Liver (tissue), 9 donors: ENCODE data around the gene CCNI2. TPM values are rescaled to one million over a fixed set of nuclear protein-coding genes. Genes with fewer than 3 reads are reported as not detected.

ENCODE experiments used
- DNase-seq: peaks from one replicate; pipeline ENCODE4 v3.0.0-alpha.2; 2017; ENCODE audit warnings: low spot score
- H3K27ac ChIP-seq, 2 donors: one replicate each; pipeline ENCODE4 v1.7.0; 2013; ENCODE audit warnings: inconsistent platforms in 2 of 2, low read length in 2 of 2, control low read depth in 1 of 2, low read depth in 1 of 2, mild to moderate bottlenecking in 1 of 2
- H3K27me3 ChIP-seq, 4 donors: one replicate each; pipeline versions ENCODE4 v1.6.1 to v1.7.0; 2013; ENCODE audit warnings: low read length in 3 of 4, inconsistent platforms in 1 of 4, mild to moderate bottlenecking in 1 of 4, moderate library complexity in 1 of 4; ENCODE audit not compliant: control insufficient read depth in 4 of 4, insufficient read depth in 4 of 4
- H3K36me3 ChIP-seq, 4 donors: one replicate each; pipeline versions ENCODE4 v1.6.1 to v1.7.0; 2013; ENCODE audit warnings: low read length in 3 of 4, mild to moderate bottlenecking in 3 of 4, low read depth in 1 of 4, moderate library complexity in 1 of 4; ENCODE audit not compliant: control insufficient read depth in 4 of 4, insufficient read depth in 3 of 4
- H3K4me1 ChIP-seq, 4 donors: one replicate each; pipeline versions ENCODE4 v1.6.1 to v1.7.0; 2013; ENCODE audit warnings: low read length in 3 of 4, mild to moderate bottlenecking in 3 of 4, moderate library complexity in 1 of 4; ENCODE audit not compliant: control insufficient read depth in 4 of 4, insufficient read depth in 4 of 4
- H3K4me3 ChIP-seq, 3 donors: one replicate each; pipeline versions ENCODE4 v1.6.1 to v1.7.0; 2013; ENCODE audit warnings: low read length in 3 of 3, control low read depth in 1 of 3, low read depth in 1 of 3, mild to moderate bottlenecking in 1 of 3
- H3K9ac ChIP-seq, 2 donors: one replicate each; pipeline ENCODE4 v1.7.0; 2013; ENCODE audit warnings: low read length in 2 of 2, mild to moderate bottlenecking in 2 of 2, moderate library complexity in 2 of 2, control low read depth in 1 of 2, low read depth in 1 of 2
- H3K9me3 ChIP-seq, 4 donors: one replicate each; pipeline versions ENCODE4 v1.6.1 to v1.7.0; 2013; ENCODE audit warnings: low read length in 3 of 4; ENCODE audit not compliant: control insufficient read depth in 4 of 4
- ATF3 ChIP-seq: IDR thresholded peaks from 2 replicates; pipeline ENCODE4 v1.6.1; 2016; ENCODE audit warnings: antibody characterized with exemption
- EGR1 ChIP-seq, 2 donors: IDR thresholded peaks; 2 replicates each; pipeline ENCODE4 v1.6.1; 2016 to 2018; ENCODE audit warnings: antibody characterized with exemption in 2 of 2, low read depth in 2 of 2
- FOXA2 ChIP-seq: IDR thresholded peaks from 2 replicates; pipeline ENCODE4 v1.6.1; 2016; ENCODE audit warnings: antibody characterized with exemption
- HNF4G ChIP-seq: IDR thresholded peaks from 2 replicates; pipeline ENCODE4 v1.6.1; 2016; ENCODE audit warnings: antibody characterized with exemption
- MAX ChIP-seq: IDR thresholded peaks from 2 replicates; pipeline ENCODE4 v1.6.1; 2016; ENCODE audit warnings: antibody characterized with exemption
- NR2F2 ChIP-seq: IDR thresholded peaks from 2 replicates; pipeline ENCODE4 v1.6.1; 2016; ENCODE audit warnings: antibody characterized with exemption
- RAD21 ChIP-seq, 2 donors: IDR thresholded peaks; 2 replicates each; pipeline ENCODE4 v1.6.1; 2016; ENCODE audit warnings: antibody characterized with exemption in 2 of 2, mild to moderate bottlenecking in 2 of 2
- REST ChIP-seq: IDR thresholded peaks from 2 replicates; pipeline ENCODE4 v1.6.1; 2016; ENCODE audit warnings: antibody characterized with exemption, mild to moderate bottlenecking
- RXRA ChIP-seq, 2 donors: IDR thresholded peaks; 2 replicates each; pipeline ENCODE4 v1.6.1; 2017 to 2018; ENCODE audit warnings: antibody characterized with exemption in 2 of 2, mild to moderate bottlenecking in 1 of 2
- SP1 ChIP-seq: IDR thresholded peaks from 2 replicates; pipeline ENCODE4 v1.6.1; 2018; ENCODE audit warnings: antibody characterized with exemption, mild to moderate bottlenecking
- TAF1 ChIP-seq: conservative IDR thresholded peaks from 2 replicates; pipeline ENCODE4 v1.6.1; 2016; ENCODE audit warnings: antibody characterized with exemption, mild to moderate bottlenecking
- YY1 ChIP-seq: IDR thresholded peaks from 2 replicates; pipeline ENCODE4 v1.6.1; 2016; ENCODE audit warnings: antibody characterized with exemption, mild to moderate bottlenecking
- WGBS: extraction: QIAGEN DNeasy Blood & Tissue Kit; methylation state at CpG from one replicate; pipeline ENCODE4 v1.1.7; 2013; 5-methylcytosine and 5-hydroxymethylcytosine counted together
- polyA plus RNA-seq, 2 donors: library from polyadenylated mRNA; stranded (reverse) in 1 of 2; unstranded in 1 of 2; fragments of 200-250 nt in 1 of 2; fragments of >200 nt in 1 of 2; fragmentation: Nextera tagmentation in 1 of 2; extraction: Ambion mirVana in 1 of 2; gene quantifications; one replicate each; pipeline versions ENCODE4 v1.2.1 to v1.2.3, GENCODE V29; 2013 to 2015
- total RNA-seq, 2 donors: library from RNA; depleted of rRNA; stranded (reverse); fragments of >200 nt; gene quantifications; one replicate each; pipeline ENCODE4 v1.2.3, GENCODE V29; 2014
- donor health status: healthy.
- donor health status: healthy.
- donor health status: healthy.
- donor health status: healthy.
- donor health status: healthy.

Gene CCNI2
- total and polyA plus RNA-seq, 4 donors, result 0.02 to 0.57 (median 0.11) TPM

- H3K27me3 ChIP-seq, result no peaks in the 10 kb centered on the region
- peaks cover 2 to 11% (median 7%) of the 10 kb centered on the region in 4 donors for H3K4me1 ChIP-seq
- H3K9me3 ChIP-seq, result no peaks in the 10 kb centered on the region
- H3K27ac ChIP-seq, result no peak overlapping the region
- TF ChIP-seq SP1, result no peak
- no peak for TF ChIP-seq TAF1
- TF ChIP-seq HNF4G, result no peak
- TF ChIP-seq EGR1 (IDR thresholded peaks at IDR 0.05; ENCODE audit: low read depth in 2 of 2), result no peak
- TF ChIP-seq RAD21 (IDR thresholded peaks at IDR 0.05), result no peak
- no peak overlapping the region for H3K4me3 ChIP-seq
- no peak for DNase-seq
- H3K9ac ChIP-seq, result no peak overlapping the region
- no peaks in the 10 kb centered on the region for H3K36me3 ChIP-seq
- 73% methylated on average over 9 of the region's 9 CpGs for WGBS
Measured at GRCh38 chr5:132737982-132738681, 9.1 kb upstream of the CCNI2 start.

GRCh38 chr5:132739232-132739631 is 8.0 kb upstream of the CCNI2 start:
- no peak for DNase-seq
- no peaks in the 10 kb centered on the region for H3K9me3 ChIP-seq
- no peak overlapping the region for H3K9ac ChIP-seq
- no peak overlapping the region for H3K27ac ChIP-seq
- 63% methylated on average over 1 of the region's 1 CpG for WGBS
- no peak overlapping the region for H3K4me3 ChIP-seq
- H3K36me3 ChIP-seq, result no peaks in the 10 kb centered on the region
- peaks cover 2 to 11% (median 7%) of the 10 kb centered on the region in 4 donors for H3K4me1 ChIP-seq
- no peaks in the 10 kb centered on the region for H3K27me3 ChIP-seq
- no peak for TF ChIP-seq NR2F2

- no peak overlapping the region for H3K4me3 ChIP-seq
- no peaks in the 10 kb centered on the region for H3K36me3 ChIP-seq
- H3K9me3 ChIP-seq, result no peaks in the 10 kb centered on the region
- peaks cover 0 to 10% (median 3%) of the 10 kb centered on the region in 4 donors for H3K4me1 ChIP-seq
- DNase-seq, result no peak
- no peak overlapping the region for H3K9ac ChIP-seq
- no peak overlapping the region for H3K27ac ChIP-seq
- WGBS, result 91% methylated on average over 2 of the region's 2 CpGs
- no peak for TF ChIP-seq FOXA2
- no peak for TF ChIP-seq EGR1 (IDR thresholded peaks at IDR 0.05; ENCODE audit: low read depth in 2 of 2)
- TF ChIP-seq MAX, result no peak
- TF ChIP-seq ATF3, result no peak
- no peak for TF ChIP-seq YY1
- no peak for TF ChIP-seq RXRA (IDR thresholded peaks at IDR 0.05)
- TF ChIP-seq REST, result no peak
- H3K27me3 ChIP-seq, result peaks cover 0 to 5% (median 0%) of the 10 kb centered on the region in 4 donors
Measured at GRCh38 chr5:132742158-132742557, 5.1 kb upstream of the CCNI2 start.
